ENCODE measurements around the gene SNN. TPM values are rescaled to one million over a fixed set of nuclear protein-coding genes. Genes with fewer than 3 reads are reported as not detected.

SNN gene
- total and polyA plus RNA-seq, 9 donors, result 8.0 to 40.3 (median 18.5) TPM

- Histone ChIP-seq H3K27ac (no peak overlapping the region), H3K4me1 (ENCODE audit: insufficient read depth) (no peaks in the 10 kb centered on the region), H3K27me3 (no peaks in the 10 kb centered on the region), H3K9me3 (no peaks in the 10 kb centered on the region), H3K4me3 (no peak overlapping the region), H3K36me3 (no peaks in the 10 kb centered on the region)
- no peak for DNase-seq
- TF ChIP-seq CTCF (IDR thresholded peaks at IDR 0.05) (no peak), POLR2A (IDR thresholded peaks at IDR 0.05) (no peak), EP300 (IDR thresholded peaks at IDR 0.05) (no peak)
- intact Hi-C loops (cut with DNase I), result loop anchor here in 3 of 4 donors (5.0 to 10.0 kb wide), 4 partner anchors 73 to 323 kb away; no protein-coding TSS in a partner anchor
- 71 to 87% (median 80%) methylated on average over 5 of the region's 5 CpGs for WGBS, 3 donors
Observed at GRCh38 chr16:11717811-11718210, 49.6 kb downstream of the SNN start.

GRCh38 chr16:11719171-11719570 lies 50.9 kb downstream of the SNN start:
- no peak for DNase-seq
- TF ChIP-seq CTCF (IDR thresholded peaks at IDR 0.05) (no peak), POLR2A (IDR thresholded peaks at IDR 0.05) (no peak), EP300 (IDR thresholded peaks at IDR 0.05) (no peak)
- Histone ChIP-seq H3K27ac (no peak overlapping the region), H3K4me1 (ENCODE audit: insufficient read depth) (no peaks in the 10 kb centered on the region), H3K4me3 (no peak overlapping the region), H3K36me3 (no peaks in the 10 kb centered on the region), H3K27me3 (no peaks in the 10 kb centered on the region), H3K9me3 (no peaks in the 10 kb centered on the region)
- intact Hi-C loops (cut with DNase I), result loop anchor here in 3 of 4 donors (5.0 to 10.0 kb wide), 4 partner anchors 74 to 324 kb away; no protein-coding TSS in a partner anchor

- Histone ChIP-seq H3K27ac (no peak overlapping the region), H3K4me1 (ENCODE audit: insufficient read depth) (no peaks in the 10 kb centered on the region), H3K4me3 (no peak overlapping the region), H3K27me3 (no peaks in the 10 kb centered on the region), H3K9me3 (no peaks in the 10 kb centered on the region), H3K36me3 (no peaks in the 10 kb centered on the region)
- TF ChIP-seq CTCF (IDR thresholded peaks at IDR 0.05), result no peak
- no peak for TF ChIP-seq EP300 (IDR thresholded peaks at IDR 0.05)
- no peak for TF ChIP-seq POLR2A (IDR thresholded peaks at IDR 0.05)
- 95 to 99% (median 97%) methylated on average over 4 of the region's 4 CpGs for WGBS, 3 donors
- DNase-seq, result no peak
- intact Hi-C loops (cut with DNase I), result loop anchor here in 3 of 4 donors (5.0 to 10.0 kb wide), 4 partner anchors 75 to 325 kb away; no protein-coding TSS in a partner anchor
Observed at GRCh38 chr16:11719762-11720161, 51.5 kb downstream of the SNN start.

- WGBS, 3 donors, result 85 to 93% (median 89%) methylated on average over 4 of the region's 4 CpGs
- intact Hi-C loops (cut with DNase I), result no loop called here
- no peaks in the 10 kb centered on the region for H3K27me3 ChIP-seq
- H3K4me1 ChIP-seq (ENCODE audit: insufficient read depth), result no peaks in the 10 kb centered on the region
- H3K4me3 ChIP-seq, result no peak overlapping the region
- DNase-seq, result no peak
- H3K9me3 ChIP-seq, result no peaks in the 10 kb centered on the region
- TF ChIP-seq EP300 (IDR thresholded peaks at IDR 0.05) (no peak), CTCF (IDR thresholded peaks at IDR 0.05) (no peak), POLR2A (IDR thresholded peaks at IDR 0.05) (no peak)
- no peaks in the 10 kb centered on the region for H3K36me3 ChIP-seq
- H3K27ac ChIP-seq, result no peak overlapping the region
Observed at GRCh38 chr16:11721781-11722467, 53.7 kb downstream of the SNN start.

Measured in ovary (tissue), 9 donors.